NCI-H1092 treated with DMSO at 0.1 percent for 48 hours (cell line): ENCODE data around the gene PDZD2.
"Not testable (repeated sequence)": the region's sequence is repeated elsewhere in the genome, so short reads cannot be mapped to it uniquely, and the experiment has no call there.

Experiments used
- DNase-seq: peaks from one replicate; lab custom pipeline; 2025; lab: John Stamatoyannopoulos, UW

PDZD2 gene

DNA sequence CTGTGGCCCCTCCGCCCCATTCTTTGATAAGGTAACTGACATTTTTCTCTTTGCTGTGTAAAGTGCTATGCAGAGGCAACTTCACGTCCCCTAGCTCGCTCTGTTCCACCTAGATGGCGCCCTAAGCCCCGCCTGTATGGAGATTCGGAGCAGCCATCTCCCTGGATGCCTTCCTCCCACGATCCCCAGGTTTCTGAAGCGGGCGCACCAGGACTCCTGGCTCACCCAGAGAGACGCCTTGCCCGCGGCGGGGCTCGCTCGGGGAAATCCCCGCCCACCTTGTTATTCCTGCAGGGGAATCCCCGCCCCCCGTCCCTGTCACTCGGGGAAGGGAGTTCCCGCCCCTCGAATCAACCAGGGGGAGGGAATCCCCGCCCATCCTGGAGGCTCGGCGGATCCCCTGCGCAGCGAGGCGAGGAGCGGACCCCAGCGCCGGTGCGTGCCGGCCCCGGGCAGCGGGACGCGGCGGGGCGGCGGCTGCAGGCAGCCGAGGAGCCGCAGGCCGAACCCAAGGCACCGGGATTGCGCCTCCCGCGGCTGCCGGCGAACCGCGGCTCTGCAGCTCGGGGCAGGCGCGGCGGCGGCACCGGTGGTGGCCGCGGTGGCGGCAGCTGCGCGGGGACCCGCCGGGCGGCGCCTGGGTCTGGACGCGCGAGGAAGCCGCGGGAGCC is at the start of gene PDZD2:
PDZD2 (plus strand) TSS at position 384 of the 671 bp plus-strand sequence.
- DNase-seq, result peak; percentile 65

DNA sequence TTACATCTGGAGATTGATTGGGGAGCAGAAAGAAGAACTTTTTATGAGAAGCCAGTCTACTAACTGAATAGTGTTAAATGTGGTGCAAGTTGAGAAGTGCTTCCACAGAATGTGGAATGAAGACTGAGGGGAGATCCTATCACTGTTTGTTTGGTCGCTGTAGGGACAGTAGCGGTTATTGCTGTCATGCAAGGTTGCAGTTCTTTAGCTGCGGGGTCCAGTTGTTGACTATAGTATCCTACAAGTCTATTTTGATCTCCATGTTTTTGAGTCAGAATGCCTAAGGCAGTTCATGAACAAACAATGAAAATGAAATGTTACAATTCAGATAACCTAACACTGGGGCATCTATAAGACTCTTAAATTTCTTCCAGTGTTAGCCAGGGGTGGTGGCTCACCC is 45.3 kb upstream of the PDZD2 start:
- DNase-seq, result no peak

DNA sequence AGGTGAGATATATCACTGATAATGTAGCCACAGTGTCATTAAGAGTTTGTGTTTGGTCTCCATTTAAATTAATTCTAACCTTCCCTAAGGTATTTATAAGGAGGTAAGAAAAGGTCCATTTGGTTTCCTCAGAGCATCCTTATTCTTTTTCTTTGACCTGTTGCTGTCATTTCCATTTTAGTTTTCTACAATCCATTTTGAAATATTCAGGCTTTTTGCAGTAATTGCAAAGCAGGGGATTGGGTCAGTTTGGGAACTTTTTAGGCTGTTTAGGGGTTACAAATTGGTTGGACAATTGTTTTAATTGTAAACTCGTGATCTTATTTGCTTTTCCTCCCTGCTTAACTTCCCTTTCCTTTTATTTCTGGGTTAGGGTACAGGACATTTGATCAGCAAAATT is 42.6 kb upstream of the PDZD2 start:
- DNase-seq, result no peak

DNA sequence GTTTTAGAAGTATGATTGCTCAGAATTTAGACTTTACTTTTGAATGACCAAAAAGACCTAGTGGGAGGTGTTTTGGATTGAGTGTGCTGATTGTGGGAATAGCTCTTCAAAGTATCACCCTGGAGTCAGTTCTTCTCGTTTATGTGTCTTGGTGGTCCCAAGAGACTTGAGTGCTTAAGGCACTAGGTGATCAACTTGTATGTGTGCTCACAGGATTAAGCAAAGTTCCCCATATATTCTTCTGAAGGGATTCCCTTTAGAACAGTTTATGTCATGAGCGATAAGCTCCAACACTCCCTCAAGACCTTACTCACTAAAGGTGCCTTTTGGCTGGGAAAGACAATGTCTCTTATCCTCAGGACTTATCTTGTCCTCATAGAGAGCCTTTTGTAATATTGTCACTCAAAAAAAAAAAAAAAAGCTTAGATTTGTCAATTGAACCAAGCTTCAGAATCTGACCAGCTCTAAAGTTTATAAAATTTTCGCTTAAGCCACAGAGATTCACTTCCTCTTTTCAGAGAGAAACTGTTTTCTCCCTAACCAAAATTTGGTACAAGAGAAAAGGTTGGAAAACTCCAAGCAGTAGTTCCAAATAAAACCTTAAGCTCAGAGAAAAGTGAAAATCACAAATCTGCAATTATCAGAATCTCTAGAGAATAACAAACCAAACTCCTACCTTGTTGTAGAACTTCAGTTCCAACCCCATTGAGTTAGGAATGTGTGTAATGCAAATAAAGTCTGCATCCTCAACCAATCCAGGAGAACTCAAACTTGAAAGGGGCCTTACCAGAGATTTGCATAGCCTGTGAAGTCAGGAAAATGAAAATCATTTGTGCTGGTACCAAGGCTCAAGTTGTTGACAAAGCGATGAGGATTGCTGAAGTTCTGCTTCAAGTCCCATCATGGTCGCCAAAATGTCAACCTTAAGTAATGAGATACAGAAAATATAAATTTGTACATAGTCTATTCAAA is 40.0 kb upstream of the PDZD2 start:
- no peak for DNase-seq

DNA sequence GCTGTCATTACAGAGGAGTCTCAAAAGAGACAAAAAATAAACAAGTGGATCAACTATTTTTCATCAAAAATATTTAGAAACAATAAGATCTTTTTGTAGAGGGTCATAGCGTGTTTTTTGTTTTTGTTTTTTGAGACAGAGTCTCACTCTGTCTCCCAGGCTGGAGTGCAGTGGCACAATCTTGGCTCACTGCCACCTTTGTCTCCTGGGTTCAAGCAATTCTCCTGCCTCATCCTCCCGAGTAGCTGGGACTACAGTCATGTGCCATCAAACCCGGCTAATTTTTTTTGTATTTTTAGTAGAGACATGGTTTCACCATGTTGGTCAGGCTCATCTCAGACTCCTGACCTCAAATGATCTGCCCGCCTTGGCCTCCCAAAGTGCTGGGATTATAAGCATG is 36.6 kb upstream of the PDZD2 start:
- not testable (repeated sequence) for DNase-seq

DNA sequence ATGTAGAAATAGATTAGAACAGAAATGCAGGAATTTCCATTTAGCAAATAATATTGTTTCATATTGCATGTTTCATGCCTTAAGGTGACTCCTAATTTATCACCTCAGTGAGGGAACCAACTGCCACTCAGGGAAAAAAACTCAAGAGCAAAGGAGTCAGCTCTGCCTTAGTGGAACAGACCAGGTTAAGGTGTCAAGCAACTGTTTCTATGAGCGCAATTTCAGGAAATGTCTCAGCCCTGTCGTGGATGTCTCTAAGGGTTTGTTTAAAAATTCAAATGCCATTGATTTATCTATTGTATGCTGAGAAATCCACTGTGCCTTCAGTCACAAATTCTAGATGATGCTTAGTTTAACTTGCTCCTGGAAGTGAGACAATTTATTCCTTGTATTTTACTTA is 34.7 kb upstream of the PDZD2 start:
- no peak for DNase-seq

DNA sequence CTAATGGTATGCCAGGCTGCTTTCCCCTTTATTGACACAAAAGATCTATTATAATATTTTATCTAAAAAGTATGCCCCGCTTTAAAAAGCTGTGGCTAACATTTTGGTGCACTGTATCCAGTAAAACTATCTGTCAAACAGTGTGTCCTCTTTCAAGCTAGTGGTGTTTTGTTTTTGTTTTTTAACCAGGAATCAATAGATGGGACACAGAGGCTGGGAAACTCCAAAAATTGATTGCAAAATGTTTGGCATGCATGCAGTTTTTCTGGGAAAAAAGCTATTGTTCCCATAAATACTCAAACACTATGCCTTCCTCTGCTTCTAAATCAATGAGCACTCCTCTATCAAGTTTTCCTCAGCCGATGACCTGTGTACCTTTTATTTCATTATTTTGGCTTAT is 34.3 kb upstream of the PDZD2 start:
- DNase-seq, result no peak

DNA sequence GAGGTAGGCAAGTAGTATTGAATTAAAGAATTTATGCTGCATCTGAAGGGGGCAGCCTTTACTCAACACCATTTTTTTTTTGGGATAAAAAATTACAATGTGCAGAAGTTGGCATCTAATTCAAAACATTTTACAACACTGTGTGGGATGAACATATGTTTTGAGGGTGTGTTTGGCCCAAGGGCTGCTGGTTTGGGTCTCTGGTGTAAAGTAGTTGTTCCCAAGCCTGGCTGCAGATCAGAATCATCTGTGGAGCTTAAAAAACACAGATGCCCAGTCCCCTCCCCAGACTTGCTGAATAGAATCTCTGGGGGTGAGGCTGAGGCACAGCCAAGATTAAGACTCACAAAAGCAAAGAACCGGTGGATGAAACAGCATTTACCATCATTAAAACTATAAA is 33.0 kb upstream of the PDZD2 start:
- DNase-seq, result no peak

DNA sequence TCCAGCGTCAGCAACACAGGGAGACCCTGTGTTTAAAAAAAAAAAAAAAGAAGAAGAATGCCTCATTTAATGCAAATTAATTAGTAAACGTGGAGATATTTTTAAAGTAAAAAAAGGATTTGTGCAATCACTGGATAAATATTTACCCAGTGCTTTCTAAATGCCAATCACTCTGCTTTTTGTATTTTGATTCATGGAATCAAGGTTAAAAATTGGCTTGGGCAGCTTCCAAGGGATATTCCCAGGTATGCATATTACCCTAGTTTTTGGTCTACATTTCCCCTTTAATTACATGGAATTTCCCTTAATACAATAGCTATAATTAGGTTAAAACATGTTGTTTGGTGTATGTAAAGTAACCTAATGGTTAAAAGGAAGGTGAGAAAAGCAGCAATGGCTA is 31.4 kb upstream of the PDZD2 start:
- no peak for DNase-seq

DNA sequence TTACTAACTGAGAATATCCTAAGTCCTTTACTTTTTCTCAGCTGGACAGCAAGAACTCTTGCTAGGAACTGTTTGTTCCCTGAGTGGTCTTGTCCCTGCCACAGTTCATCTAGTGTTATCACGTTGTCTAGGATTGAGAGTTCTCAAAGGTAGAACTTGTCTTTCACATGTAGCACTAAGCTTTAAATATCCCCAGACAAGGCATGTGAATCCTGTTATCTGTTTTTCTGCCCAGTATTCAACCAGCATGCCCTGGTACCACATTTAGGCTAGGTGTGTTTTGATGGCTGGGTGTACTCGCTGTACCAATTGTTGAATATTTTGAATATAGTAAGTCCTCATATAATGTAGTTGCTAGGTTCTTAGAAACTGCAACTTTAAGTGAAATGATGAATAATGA is 27.9 kb upstream of the PDZD2 start:
- no peak for DNase-seq

DNA sequence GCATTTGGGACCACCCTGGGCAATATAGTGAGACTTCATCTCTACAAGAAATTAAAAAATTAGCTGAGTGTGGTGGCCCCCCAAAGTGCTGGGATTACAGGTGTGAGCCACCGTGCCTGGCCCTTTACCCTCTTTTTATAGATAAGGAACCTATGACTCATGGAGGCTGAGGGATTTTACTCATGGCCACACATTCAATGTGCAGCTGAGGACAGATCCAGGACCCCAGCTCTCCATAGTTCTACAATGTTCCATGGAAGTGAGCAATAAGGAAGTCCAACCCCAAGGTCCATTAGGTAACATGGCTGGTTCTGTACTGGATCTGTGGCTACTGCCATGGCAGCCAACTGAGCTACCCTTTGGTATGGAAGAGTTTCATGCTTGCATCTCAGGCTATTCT is 25.3 kb upstream of the PDZD2 start:
- DNase-seq, result no peak

DNA sequence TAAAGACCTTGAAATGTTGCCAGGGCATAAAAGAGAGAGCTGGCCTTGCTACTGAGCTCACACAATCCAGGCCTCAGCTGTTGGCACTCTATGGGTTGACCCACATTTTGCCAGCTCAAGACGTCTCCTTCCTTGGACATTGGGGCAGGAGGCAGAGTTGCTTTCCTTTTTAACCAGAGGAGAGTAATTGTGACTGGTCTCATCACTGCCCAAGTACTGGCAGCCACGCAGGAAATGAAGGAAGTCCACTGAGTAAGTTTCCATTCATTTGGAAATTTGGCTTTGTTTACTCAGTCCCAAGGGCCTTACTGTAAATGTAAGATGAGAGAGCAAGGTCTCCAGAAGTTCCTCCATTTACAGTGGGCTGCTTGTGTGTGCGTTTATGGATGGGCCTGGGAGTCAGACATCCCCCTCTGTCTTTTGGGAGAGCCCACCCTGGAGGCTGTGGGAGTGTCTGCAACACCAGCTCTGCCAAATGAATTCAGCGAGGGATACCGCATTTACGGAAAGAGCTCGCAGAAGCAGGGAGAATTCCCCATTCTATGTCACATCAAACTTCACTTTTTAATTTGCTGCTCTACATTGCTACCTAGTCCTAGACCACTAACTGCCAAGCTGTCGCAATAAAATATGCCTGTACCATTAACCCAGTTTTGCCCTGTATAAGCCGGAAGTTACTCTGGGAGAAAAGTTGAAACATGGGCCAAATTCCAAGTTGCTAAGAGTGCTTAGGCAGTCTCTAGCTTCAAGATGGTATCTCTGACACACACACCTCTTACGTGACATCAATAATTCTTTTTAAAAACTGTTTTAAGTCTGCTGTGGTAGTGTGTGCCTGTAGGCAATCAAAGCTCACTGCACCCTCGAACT is 24.5 kb upstream of the PDZD2 start:
- DNase-seq, result no peak

DNA sequence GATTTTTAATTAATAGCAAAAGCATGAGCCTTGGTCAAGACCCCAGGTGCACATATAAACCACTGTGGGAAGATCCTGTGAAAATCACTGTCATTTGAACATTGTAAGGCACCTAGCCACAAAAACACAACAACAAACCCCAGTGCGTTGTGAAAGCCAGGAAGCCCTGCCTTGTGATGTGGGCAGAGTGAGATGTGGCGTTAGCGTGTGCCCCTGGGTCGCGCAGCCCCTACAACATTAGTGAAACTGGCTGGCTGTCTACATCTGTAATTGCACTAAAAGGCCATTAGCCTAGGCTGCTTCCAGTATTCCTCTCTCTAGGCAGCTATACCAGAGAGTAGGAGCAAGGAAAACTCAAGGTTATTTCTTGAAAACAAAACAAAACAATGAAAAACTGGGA is 21.1 kb upstream of the PDZD2 start:
- no peak for DNase-seq

DNA sequence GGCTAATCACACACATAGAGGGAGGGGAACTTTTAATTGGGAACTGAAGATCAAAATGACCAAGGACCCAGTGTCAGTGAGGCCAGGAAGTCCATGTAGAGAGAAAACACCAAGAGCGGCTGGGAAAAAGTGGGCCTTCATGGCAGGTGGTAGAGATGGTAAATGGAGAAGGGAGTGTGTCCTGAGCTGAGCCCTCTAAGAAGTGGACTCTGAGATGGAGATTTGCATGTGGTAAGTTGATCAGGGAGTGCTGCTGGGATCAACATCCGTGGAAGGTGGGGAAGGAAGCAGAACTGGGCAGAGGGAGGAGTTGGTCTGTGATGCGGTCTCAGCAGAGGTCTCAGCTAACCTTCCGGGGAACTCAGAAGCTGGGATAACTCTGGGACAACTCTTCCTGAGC is 18.9 kb upstream of the PDZD2 start:
- DNase-seq, result no peak

DNA sequence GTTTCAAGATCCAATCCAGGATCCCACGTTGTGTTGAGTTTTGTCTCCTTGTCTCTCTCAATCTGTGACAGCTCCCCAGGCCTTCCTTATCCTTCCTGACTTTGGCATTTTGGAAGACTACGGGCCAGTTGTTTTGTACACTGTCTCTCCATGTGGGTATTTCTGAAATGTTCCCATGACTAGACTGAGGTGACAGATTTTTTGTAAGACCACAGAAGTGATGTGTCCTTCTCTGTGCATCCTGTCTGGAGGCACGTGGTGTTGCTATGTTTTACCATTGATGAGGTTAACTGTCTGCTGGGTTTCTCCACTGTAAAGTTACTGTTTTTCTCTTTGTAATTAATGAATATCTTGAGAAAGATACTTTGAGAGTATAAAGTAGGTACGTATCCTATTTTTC is 15.7 kb upstream of the PDZD2 start:
- no peak for DNase-seq

DNA sequence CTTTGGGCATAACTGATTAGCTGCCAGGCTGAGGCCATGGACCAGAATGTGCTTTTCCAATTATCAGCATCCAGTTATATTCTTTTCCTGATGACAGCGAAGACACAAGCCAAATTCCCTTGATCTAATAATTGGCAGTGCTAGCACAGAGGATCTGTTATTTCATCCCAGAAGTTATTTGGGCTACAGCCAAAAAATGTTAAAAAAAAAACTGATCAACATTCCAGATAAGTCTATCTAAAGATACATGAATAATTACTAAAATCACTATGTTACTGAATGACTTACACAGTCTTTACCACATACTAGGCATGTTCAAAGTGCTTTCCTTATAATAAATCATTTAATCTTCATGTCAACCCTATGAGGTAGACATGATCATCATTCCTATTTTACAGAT is 13.5 kb upstream of the PDZD2 start:
- no peak for DNase-seq

DNA sequence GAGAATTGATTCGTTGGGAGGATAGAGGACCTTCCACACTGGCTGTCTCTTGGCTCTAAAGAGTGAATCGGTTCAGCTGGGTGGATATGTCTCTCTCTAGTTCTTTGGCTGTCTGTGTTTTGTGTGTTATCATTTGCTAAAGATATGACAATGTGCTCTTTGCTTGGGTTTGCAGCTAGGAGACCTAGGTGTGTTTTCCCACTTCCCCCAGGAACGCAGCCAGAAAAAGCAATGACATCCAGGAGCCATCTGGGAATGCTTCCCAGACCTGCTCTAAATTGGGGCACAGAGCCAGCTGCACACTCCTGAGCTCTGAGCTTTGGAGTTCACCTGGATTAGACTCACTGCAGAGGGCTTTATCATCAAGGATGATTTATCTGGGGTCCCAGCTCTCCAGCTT is 12.8 kb upstream of the PDZD2 start:
- peak; percentile 2 for DNase-seq

DNA sequence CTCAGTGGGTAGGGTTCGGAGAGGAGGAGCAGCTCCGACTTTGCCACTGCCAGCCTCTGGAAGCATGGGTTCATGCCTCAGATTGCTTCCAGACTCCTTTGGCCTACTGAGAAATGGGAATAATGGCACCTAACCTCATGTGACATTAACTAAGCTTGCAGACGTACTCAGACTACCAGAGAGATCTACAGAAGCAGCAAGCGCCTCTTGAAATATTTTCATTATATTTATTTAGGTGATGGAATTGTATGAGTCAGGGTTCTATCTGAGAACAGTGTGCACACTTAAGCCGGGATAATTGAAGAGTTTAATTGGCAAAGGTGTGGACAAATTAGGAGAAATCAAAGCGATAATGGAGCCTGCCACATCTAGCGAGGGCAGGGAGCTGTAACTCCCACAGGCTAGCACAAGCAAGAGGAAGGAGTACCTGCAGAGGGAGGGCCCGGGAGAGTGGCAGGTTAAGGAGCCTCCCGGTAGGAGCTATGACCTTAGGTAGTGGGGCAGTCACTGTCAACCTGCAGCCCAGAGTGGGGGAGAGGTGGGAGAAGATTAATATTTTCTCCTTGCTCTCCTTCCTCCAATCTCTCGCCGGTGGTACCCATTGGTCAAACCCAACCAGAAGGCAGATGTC is 12.2 kb upstream of the PDZD2 start:
- DNase-seq, result no peak

DNA sequence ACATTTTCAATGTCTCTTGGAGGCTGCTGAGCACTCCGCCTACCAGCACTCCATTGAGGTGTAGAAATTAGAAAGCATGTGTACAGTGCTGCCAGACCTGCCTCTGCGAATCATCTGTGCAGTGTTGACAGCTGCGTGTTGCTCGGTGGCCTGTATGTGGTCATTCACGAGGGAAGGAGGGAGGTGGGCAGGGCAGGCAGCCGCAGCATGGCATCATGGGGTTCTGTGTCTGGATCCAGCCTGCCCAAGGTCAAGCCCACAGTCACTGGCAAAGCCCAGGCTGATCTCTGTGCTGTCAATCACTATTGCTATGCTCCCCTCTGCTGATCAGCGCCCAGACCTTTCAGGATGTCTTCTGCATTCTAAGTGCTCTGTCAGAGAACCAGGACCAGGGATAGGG is 8.0 kb upstream of the PDZD2 start:
- no peak for DNase-seq

DNA sequence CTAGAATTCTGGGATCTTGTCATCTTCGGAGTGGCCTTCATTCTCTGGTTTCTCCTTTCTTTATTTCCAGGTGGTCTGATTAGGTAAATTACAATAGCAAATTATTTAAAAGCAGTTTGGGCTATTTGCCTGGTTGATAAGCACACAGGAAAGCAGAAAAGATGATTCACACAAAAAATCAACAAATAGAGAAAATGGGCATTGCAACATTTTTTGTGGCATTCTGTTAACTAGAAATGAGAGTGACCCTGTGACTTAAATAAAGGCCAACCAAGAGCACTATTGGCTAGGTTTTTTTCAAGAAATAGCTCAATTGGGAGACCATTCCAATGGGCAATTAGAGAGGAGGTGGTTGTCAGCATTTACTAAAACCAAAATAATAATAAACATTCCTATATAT is 6.5 kb upstream of the PDZD2 start:
- DNase-seq, result no peak

DNA sequence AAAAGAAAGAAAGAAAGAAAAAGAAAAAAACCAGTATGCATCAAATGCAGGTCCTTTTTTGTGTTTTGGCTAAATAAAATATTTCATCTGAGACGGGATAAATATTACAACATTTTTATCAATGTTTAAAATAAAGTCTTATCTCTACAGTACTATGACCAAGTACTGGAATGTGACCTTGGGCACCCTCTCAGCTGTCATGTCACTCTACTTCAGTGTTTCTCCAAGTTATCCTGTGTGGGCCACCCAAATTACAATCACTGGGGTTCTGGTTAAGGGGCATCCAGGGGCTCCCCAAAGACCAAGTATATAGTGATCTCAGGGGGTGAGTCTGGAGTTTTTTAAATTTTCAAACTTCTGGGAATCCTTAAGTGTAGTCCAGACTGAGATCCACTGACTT is 3.5 kb upstream of the PDZD2 start:
- DNase-seq, result no peak

DNA sequence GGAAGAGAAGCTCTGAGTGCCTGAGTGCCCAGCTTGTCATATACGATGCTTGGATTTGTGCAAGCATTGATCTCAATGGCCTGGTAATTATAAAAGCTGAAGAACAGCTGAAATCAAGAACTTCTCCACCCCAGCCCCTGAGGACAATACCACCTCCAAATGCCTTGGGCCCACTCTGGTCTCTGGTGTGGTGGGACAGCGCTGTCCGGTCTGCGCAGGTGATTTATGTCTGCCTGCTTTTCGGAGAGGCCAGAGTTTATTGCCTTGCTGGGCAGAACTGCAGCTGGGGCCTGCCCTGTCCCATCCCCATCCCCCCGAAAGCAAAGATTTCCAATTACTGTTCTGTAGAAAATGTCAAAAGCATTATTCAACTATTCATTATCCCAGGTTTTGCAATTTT is 1.1 kb upstream of the PDZD2 start:
- DNase-seq, result no peak
